HL-60/S4 (cell line): ENCODE measurements around the gene TLR7.

Experiments used
- in situ Hi-C: fragments of 300-500 bp; cut with MboI; formaldehyde crosslinking; loops from 2 replicates; pipeline ENCODE4 v1.14.3; 2022; ENCODE audit warnings: low sequenced_read_pairs

The TLR7 gene

DNA sequence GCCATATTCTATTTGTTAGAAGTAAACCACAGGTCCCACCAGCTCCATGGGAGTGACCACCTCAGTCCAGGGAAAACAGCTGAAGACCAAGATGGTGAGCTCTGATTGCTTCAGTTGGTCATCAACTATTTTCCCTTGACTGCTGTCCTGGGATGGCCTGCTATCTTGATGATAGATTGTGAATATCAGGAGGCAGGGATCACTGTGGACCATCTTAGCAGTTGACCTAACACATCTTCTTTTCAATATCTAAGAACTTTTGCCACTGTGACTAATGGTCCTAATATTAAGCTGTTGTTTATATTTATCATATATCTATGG is 55.7 kb downstream of the TLR7 start:
- in situ Hi-C loops: no loop called here

DNA sequence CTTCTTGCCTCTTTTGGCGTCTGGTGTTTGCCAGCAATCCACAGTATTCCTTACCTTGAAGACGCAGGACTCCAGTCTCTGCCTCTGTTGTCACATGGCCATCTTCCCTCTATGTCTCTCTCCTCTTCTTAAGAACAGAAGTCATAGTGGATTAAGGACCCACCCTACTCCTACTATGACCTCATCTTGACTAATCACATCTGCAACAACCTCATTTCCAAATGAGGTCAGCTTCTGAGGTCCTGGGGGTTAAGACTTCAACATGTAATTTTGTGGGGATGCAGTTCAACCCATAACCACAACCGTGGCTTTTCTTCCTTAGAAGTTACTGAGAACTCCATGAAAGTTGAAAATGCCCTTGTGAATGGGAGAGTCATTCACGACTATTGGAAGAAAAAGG is 62.8 kb downstream of the TLR7 start:
- in situ Hi-C loops: no loop called here

DNA sequence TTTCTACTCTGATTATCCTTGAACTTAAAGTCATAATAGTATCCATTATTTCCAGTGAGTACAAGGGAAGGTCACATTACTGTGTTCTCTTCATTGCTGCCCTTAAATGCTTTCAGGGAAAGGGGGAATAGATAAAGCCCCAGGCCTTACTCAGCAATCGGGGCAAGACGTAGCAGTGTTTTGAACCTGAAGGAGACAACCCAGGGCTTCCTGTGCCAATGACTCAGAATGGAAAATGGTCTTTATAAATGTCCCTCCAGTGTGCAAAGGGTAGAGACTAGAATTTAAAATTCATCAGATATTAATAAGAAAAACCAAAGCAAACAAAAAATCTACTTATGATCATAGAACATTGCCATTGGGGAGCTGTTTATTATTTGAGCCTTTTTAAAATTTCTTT is 63.3 kb downstream of the TLR7 start:
- in situ Hi-C loops: no loop called here

DNA sequence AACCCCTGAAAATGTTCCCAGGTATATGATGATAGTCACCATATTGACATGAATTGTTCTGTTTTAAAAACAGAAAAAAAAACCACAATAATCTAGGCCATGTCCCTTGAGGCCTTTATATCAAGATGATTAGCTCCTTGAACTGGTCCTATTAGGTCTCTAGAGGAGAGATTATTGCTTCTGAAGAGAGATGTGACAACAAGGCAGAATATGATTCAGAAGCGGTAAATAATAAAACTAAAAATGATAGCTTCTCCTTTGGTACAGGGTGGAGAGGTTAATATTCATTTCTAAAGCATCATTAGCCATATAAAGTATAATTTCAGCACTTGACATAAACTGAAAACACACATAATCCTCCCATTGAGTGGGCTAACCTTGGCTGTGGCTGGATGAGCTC is 65.4 kb downstream of the TLR7 start:
- in situ Hi-C loops: no loop called here

DNA sequence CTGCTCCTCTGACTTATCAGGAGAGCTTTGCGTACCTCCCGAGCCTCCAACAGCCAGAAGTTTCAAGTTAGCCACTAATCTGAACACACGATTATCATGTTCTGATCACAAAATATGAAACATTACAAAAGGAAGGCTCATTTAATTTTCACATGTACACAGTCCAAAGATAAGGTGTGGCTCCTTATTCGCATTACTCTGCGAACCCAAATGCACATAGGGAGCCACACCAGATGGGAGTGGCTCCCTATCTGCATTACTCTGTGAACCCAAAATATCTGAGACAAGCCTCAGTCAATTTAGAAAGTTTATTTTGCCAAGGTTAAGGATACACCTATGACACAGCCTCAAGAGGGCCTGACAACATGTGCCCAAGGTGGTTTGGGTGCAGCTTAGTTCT is 68.0 kb downstream of the TLR7 start:
- in situ Hi-C loops: no loop called here

DNA sequence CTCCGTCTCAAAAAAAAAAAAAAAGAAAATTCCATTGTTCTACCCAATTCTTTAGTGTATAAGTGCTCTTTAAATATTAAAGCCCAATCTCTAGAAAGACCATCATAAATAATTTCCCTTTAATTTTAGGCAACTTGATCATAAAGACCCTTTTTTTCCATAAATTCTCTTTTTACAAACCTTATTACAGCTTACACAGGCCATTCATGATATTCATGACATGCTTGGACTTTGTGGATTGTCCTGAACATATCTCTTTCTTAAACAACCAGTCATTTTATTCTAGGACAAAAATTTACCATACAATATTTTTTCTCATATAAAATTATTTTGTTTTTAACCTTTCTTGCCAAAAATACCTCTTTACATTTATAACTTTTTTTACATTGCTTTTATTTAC is 70.1 kb downstream of the TLR7 start:
- in situ Hi-C loops: no loop called here
